ENCODE results near the gene C3orf85. TPM values are rescaled to one million over a fixed set of nuclear protein-coding genes. Genes with fewer than 3 reads are reported as not detected.

The C3orf85 gene
- total RNA-seq, 3 donors from 2014 or later (not counting 1 experiment from before 2014, with no cell fraction given): not detected

- H3K4me1 Mint-ChIP-seq: no peaks in the 10 kb centered on the region
- no peak overlapping the region for H3K27ac Mint-ChIP-seq
- H3K36me3 Mint-ChIP-seq: no peaks in the 10 kb centered on the region
- H3K27me3 Mint-ChIP-seq (ENCODE audit: low read depth in 2 of 2): no peaks in the 10 kb centered on the region
- H3K9me3 Mint-ChIP-seq: peaks cover 3 to 4% of the 10 kb centered on the region in 2 donors
- H3K4me3 Mint-ChIP-seq: no peak overlapping the region
- TF ChIP-seq CTCF (IDR thresholded peaks at IDR 0.05): no peak
- Histone ChIP-seq H3K4me1 (ENCODE audit: control insufficient read depth, insufficient read depth, low read length) (no peaks in the 10 kb centered on the region), H3K4me3 (ENCODE audit: low read length) (no peak overlapping the region), H3K27me3 (ENCODE audit: control insufficient read depth, insufficient read depth, low read length) (no peaks in the 10 kb centered on the region), H3K27ac (ENCODE audit: low read length) (no peak overlapping the region), H3K9me3 (ENCODE audit: control insufficient read depth, insufficient read depth, low read length) (no peaks in the 10 kb centered on the region), H3K36me3 (ENCODE audit: control insufficient read depth, insufficient read depth, low read length) (no peaks in the 10 kb centered on the region)
- WGBS (ENCODE audit: insufficient coverage): 79% methylated on average over 2 of the region's 2 CpGs
- ATAC-seq (no peak), DNase-seq (no peak)
- intact Hi-C loops (cut with micrococcal nuclease): no loop called here
Observed at GRCh38 chr3:109137761-109138160, 1.2 kb downstream of the C3orf85 start.

- H3K27ac ChIP-seq (ENCODE audit: low read length): no peak overlapping the region
- intact Hi-C loops (cut with micrococcal nuclease): no loop called here
- ATAC-seq: no peak
- Mint-ChIP-seq H3K27ac (no peak overlapping the region), H3K27me3 (ENCODE audit: low read depth in 2 of 2) (no peaks in the 10 kb centered on the region), H3K9me3 (peaks cover 3 to 4% of the 10 kb centered on the region in 2 donors), H3K4me3 (no peak overlapping the region), H3K36me3 (no peaks in the 10 kb centered on the region), H3K4me1 (no peaks in the 10 kb centered on the region)
- H3K4me1 ChIP-seq (ENCODE audit: control insufficient read depth, insufficient read depth, low read length): no peaks in the 10 kb centered on the region
- no peaks in the 10 kb centered on the region for H3K9me3 ChIP-seq (ENCODE audit: control insufficient read depth, insufficient read depth, low read length)
- no peaks in the 10 kb centered on the region for H3K36me3 ChIP-seq (ENCODE audit: control insufficient read depth, insufficient read depth, low read length)
- H3K27me3 ChIP-seq (ENCODE audit: control insufficient read depth, insufficient read depth, low read length): no peaks in the 10 kb centered on the region
- DNase-seq: no peak
- TF ChIP-seq CTCF (IDR thresholded peaks at IDR 0.05): no peak
- 90% methylated on average over 4 of the region's 4 CpGs for WGBS (ENCODE audit: insufficient coverage)
- no peak overlapping the region for H3K4me3 ChIP-seq (ENCODE audit: low read length)
Observed at GRCh38 chr3:109140318-109140717, 3.8 kb downstream of the C3orf85 start.

GRCh38 chr3:109143646-109144045 is 7.1 kb downstream of the C3orf85 start:
- H3K9me3 ChIP-seq (ENCODE audit: control insufficient read depth, insufficient read depth, low read length): no peaks in the 10 kb centered on the region
- H3K27ac ChIP-seq (ENCODE audit: low read length): no peak overlapping the region
- H3K27me3 ChIP-seq (ENCODE audit: control insufficient read depth, insufficient read depth, low read length): no peaks in the 10 kb centered on the region
- 71% methylated on average over 1 of the region's 1 CpG for WGBS (ENCODE audit: insufficient coverage)
- ATAC-seq (no peak), DNase-seq (no peak)
- intact Hi-C loops (cut with micrococcal nuclease): no loop called here
- Mint-ChIP-seq H3K36me3 (no peaks in the 10 kb centered on the region), H3K9me3 (peaks cover 3 to 9% of the 10 kb centered on the region in 2 donors), H3K4me1 (no peaks in the 10 kb centered on the region), H3K4me3 (no peak overlapping the region), H3K27me3 (ENCODE audit: low read depth in 2 of 2) (no peaks in the 10 kb centered on the region), H3K27ac (no peak overlapping the region)
- H3K4me1 ChIP-seq (ENCODE audit: control insufficient read depth, insufficient read depth, low read length): no peaks in the 10 kb centered on the region
- no peak for TF ChIP-seq CTCF (IDR thresholded peaks at IDR 0.05)
- H3K36me3 ChIP-seq (ENCODE audit: control insufficient read depth, insufficient read depth, low read length): no peaks in the 10 kb centered on the region
- no peak overlapping the region for H3K4me3 ChIP-seq (ENCODE audit: low read length)

- Mint-ChIP-seq H3K27ac (no peak overlapping the region), H3K4me3 (no peak overlapping the region), H3K36me3 (no peaks in the 10 kb centered on the region), H3K27me3 (ENCODE audit: low read depth in 2 of 2) (no peaks in the 10 kb centered on the region), H3K9me3 (peaks cover 0 to 8% of the 10 kb centered on the region in 2 donors), H3K4me1 (no peaks in the 10 kb centered on the region)
- Histone ChIP-seq H3K9me3 (ENCODE audit: control insufficient read depth, insufficient read depth, low read length) (no peaks in the 10 kb centered on the region), H3K27ac (ENCODE audit: low read length) (no peak overlapping the region), H3K36me3 (ENCODE audit: control insufficient read depth, insufficient read depth, low read length) (no peaks in the 10 kb centered on the region), H3K4me1 (ENCODE audit: control insufficient read depth, insufficient read depth, low read length) (no peaks in the 10 kb centered on the region), H3K27me3 (ENCODE audit: control insufficient read depth, insufficient read depth, low read length) (no peaks in the 10 kb centered on the region), H3K4me3 (ENCODE audit: low read length) (no peak overlapping the region)
- no peak for ATAC-seq
- intact Hi-C loops (cut with micrococcal nuclease): no loop called here
- TF ChIP-seq CTCF (IDR thresholded peaks at IDR 0.05): no peak
- no peak for DNase-seq
- WGBS (ENCODE audit: insufficient coverage): 100% methylated on average over 2 of the region's 2 CpGs
Observed at GRCh38 chr3:109149078-109149477, 12.6 kb downstream of the C3orf85 start.

All from natural killer cell (primary cell).